ENCODE measurements around the gene TRIB2.

DNA sequence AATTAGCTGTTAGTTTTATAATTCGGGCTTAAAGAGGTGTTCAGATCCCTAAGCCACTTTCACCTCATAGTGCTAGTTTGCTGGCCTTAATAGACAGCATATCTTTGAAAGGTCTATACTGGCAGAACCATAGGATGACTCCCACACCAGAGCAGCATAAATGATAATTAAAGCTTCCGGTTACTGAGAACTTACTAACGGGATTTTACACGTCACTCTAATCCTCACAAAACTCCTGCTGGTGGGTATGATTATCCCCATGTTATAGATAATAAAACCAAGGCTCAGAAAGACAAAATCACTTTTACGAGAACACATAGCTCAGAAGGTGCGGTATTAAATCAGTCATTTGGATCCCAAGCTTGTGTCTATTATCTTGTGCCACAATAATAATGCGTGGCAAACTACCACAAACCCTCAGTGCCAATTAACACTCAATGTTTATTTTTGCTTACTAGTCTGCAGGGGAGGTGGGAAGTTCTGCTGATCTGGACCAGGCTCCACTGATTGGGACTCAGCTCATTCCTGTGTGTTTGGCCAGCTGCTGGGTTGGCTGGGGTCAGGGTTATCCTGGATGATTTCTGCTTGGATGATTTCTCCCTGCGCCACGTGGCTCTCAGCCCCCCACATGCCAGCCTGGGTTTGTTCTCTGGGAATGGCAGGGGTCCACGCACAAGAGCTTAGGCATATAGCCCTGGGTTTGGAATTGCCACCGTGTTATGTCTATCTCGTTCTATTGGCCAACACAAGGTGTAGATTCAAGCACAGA is 62.3 kb downstream of the TRIB2 start:
- TF ChIP-seq, protein P1, sequence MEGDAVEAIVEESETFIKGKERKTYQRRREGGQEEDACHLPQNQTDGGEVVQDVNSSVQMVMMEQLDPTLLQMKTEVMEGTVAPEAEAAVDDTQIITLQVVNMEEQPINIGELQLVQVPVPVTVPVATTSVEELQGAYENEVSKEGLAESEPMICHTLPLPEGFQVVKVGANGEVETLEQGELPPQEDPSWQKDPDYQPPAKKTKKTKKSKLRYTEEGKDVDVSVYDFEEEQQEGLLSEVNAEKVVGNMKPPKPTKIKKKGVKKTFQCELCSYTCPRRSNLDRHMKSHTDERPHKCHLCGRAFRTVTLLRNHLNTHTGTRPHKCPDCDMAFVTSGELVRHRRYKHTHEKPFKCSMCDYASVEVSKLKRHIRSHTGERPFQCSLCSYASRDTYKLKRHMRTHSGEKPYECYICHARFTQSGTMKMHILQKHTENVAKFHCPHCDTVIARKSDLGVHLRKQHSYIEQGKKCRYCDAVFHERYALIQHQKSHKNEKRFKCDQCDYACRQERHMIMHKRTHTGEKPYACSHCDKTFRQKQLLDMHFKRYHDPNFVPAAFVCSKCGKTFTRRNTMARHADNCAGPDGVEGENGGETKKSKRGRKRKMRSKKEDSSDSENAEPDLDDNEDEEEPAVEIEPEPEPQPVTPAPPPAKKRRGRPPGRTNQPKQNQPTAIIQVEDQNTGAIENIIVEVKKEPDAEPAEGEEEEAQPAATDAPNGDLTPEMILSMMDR (IDR thresholded peaks at IDR 0.05 in 8 of 11, conservative IDR thresholded peaks at IDR 0.05 in 3 of 11): no peak
- TF ChIP-seq POLR2AphosphoS5 (IDR thresholded peaks at IDR 0.05): no peak
